Epithelial cell of alveolus of lung (primary cell): ENCODE measurements around the gene ARTN. TPM values are rescaled to one million over a fixed set of nuclear protein-coding genes. Genes with fewer than 3 reads are reported as not detected.

Experiments used
- total RNA-seq: library from RNA; depleted of rRNA; stranded (reverse); fragments of >200 nt; gene quantifications from 2 replicates; pipeline ENCODE4 v1.2.1, GENCODE V29; 2015

The ARTN gene
- under 0.01 TPM in 1 of 2 replicates, not detected in the other for total RNA-seq

GRCh38 chr1:43933386-43934100 is at the start of gene ARTN:
Gene ARTN (plus strand): TSS chr1:43933801. CDS start chr1:43935657, 1,856 bp downstream.

GRCh38 chr1:43946236-43947060 is 12.8 kb downstream of the ARTN start, which contains the start of gene IPO13:
Gene IPO13 (plus strand): TSS chr1:43946950. CDS start chr1:43947601, 651 bp downstream.

GRCh38 chr1:43969746-43970466 is 36.3 kb downstream of the ARTN start, which contains the start of gene DPH2:
Gene DPH2 (plus strand): TSS chr1:43970010. CDS start chr1:43970176, 166 bp downstream.

GRCh38 chr1:43974443-43975248 is 41.0 kb downstream of the ARTN start, which contains the start of gene ATP6V0B:
Gene ATP6V0B (plus strand): TSS chr1:43974960. CDS start chr1:43975041, 81 bp downstream.

GRCh38 chr1:43978551-43979260 is 45.1 kb downstream of the ARTN start, which contains the start of gene B4GALT2:
Gene B4GALT2 (plus strand): TSS chr1:43979210. CDS start chr1:43981161, 1,951 bp downstream.

Other genes with a start within 250 kb of the ARTN start
- 15.9 and 21.1 TPM in 2 replicates for gene ST3GAL3, start 226.3 kb upstream of the ARTN start, total RNA-seq
- gene IPO13, start 13.1 kb downstream of the ARTN start, total RNA-seq, result 13.3 and 16.8 TPM in 2 replicates
- gene DPH2, start 36.2 kb downstream of the ARTN start, total RNA-seq, result 19.3 and 23.7 TPM in 2 replicates
- 125 and 159 TPM in 2 replicates for gene ATP6V0B, start 41.2 kb downstream of the ARTN start, total RNA-seq
- 25.1 and 117 TPM in 2 replicates for gene B4GALT2, start 45.4 kb downstream of the ARTN start, total RNA-seq
- 1.8 and 2.2 TPM in 2 replicates for gene CCDC24, start 57.8 kb downstream of the ARTN start, total RNA-seq
- 2.9 and 10.5 TPM in 2 replicates for gene SLC6A9, start 97.7 kb downstream of the ARTN start, total RNA-seq
- gene KLF17, start 185.0 kb downstream of the ARTN start, total RNA-seq, result not detected in 2 replicates
- gene KLF18, start 207.8 kb downstream of the ARTN start, total RNA-seq, result not detected in 2 replicates